Measurements from ENCODE around the gene EXOC4. TPM values are rescaled to one million over a fixed set of nuclear protein-coding genes. Genes with fewer than 3 reads are reported as not detected.

Gene EXOC4
- total RNA-seq, 2 donors from 2014 or later = 48.9 to 102 TPM

GRCh38 chr7:133646472-133647315 is 393.8 kb downstream of the EXOC4 start:
- DNase-seq (ENCODE audit: low spot score) = no peak
- no peaks in the 10 kb centered on the region for H3K36me3 ChIP-seq
- no peak for TF ChIP-seq POLR2AphosphoS5 (IDR thresholded peaks at IDR 0.05)
- TF ChIP-seq CTCF (IDR thresholded peaks at IDR 0.05) = no peak
- no peak for TF ChIP-seq POLR2A (IDR thresholded peaks at IDR 0.05)
- WGBS = 91% methylated on average over 7 of the region's 7 CpGs
- H3K4me1 ChIP-seq (replicated peaks) = no peaks in the 10 kb centered on the region
- no peaks in the 10 kb centered on the region for H3K9me3 ChIP-seq
- H3K27me3 ChIP-seq (replicated peaks; ENCODE audit: insufficient read depth) = no peaks in the 10 kb centered on the region
- no peak overlapping the region for H3K27ac ChIP-seq
- intact Hi-C loops (cut with DNase I) = no loop called here
- no peak overlapping the region for H3K4me3 ChIP-seq

GRCh38 chr7:133649593-133649992 is 396.7 kb downstream of the EXOC4 start:
- Histone ChIP-seq H3K36me3 (no peaks in the 10 kb centered on the region), H3K27me3 (replicated peaks; ENCODE audit: insufficient read depth) (no peaks in the 10 kb centered on the region), H3K4me3 (no peak overlapping the region), H3K27ac (no peak overlapping the region), H3K4me1 (replicated peaks) (no peaks in the 10 kb centered on the region), H3K9me3 (no peaks in the 10 kb centered on the region)
- TF ChIP-seq POLR2AphosphoS5 (IDR thresholded peaks at IDR 0.05) = no peak
- no peak for TF ChIP-seq CTCF (IDR thresholded peaks at IDR 0.05)
- TF ChIP-seq POLR2A (IDR thresholded peaks at IDR 0.05) = no peak
- 97% methylated on average over 1 of the region's 1 CpG for WGBS
- intact Hi-C loops (cut with DNase I) = no loop called here
- DNase-seq (ENCODE audit: low spot score) = no peak

- 43% methylated on average over 3 of the region's 3 CpGs for WGBS
- no peak overlapping the region for H3K4me3 ChIP-seq
- TF ChIP-seq POLR2AphosphoS5 (IDR thresholded peaks at IDR 0.05) (no peak), CTCF (IDR thresholded peaks at IDR 0.05) (no peak), POLR2A (IDR thresholded peaks at IDR 0.05) (no peak)
- intact Hi-C loops (cut with DNase I) = no loop called here
- H3K27ac ChIP-seq = no peak overlapping the region
- H3K9me3 ChIP-seq = no peaks in the 10 kb centered on the region
- no peak for DNase-seq (ENCODE audit: low spot score)
- no peaks in the 10 kb centered on the region for H3K36me3 ChIP-seq
- H3K4me1 ChIP-seq (replicated peaks) = no peaks in the 10 kb centered on the region
- no peaks in the 10 kb centered on the region for H3K27me3 ChIP-seq (replicated peaks; ENCODE audit: insufficient read depth)
Measured at GRCh38 chr7:133650069-133650468, 397.2 kb downstream of the EXOC4 start.

GRCh38 chr7:133650487-133651300 is 397.8 kb downstream of the EXOC4 start:
- no peaks in the 10 kb centered on the region for H3K36me3 ChIP-seq
- no peak for DNase-seq (ENCODE audit: low spot score)
- intact Hi-C loops (cut with DNase I) = no loop called here
- 71% methylated on average over 5 of the region's 5 CpGs for WGBS
- no peak overlapping the region for H3K4me3 ChIP-seq
- no peaks in the 10 kb centered on the region for H3K4me1 ChIP-seq (replicated peaks)
- no peaks in the 10 kb centered on the region for H3K9me3 ChIP-seq
- TF ChIP-seq CTCF (IDR thresholded peaks at IDR 0.05) (no peak), POLR2A (IDR thresholded peaks at IDR 0.05) (no peak), POLR2AphosphoS5 (IDR thresholded peaks at IDR 0.05) (no peak)
- no peak overlapping the region for H3K27ac ChIP-seq
- H3K27me3 ChIP-seq (replicated peaks; ENCODE audit: insufficient read depth) = no peaks in the 10 kb centered on the region
